Right atrium auricular region (tissue), 2 donors: ENCODE results near the gene NKTR. TPM values are rescaled to one million over a fixed set of nuclear protein-coding genes. Genes with fewer than 3 reads are reported as not detected.
"Not testable (repeated sequence)": the region's sequence is repeated elsewhere in the genome, so short reads cannot be mapped to it uniquely, and the experiment has no call there.

Experiments used
- DNase-seq: peaks from one replicate; pipeline ENCODE4 v3.0.0-alpha.2; 2019; ENCODE audit warnings: low spot score
- H3K27ac ChIP-seq, 2 donors: fragments of 200-600 bp; sonication (generic); 1 replicate in 1 of 2; 2 replicates in 1 of 2; pipeline ENCODE4 v1.5.1; 2016 to 2019
- H3K27me3 ChIP-seq, 2 donors: fragments of 200-600 bp; sonication (generic); one replicate each; pipeline versions ENCODE4 v1.5.1 to v1.6.0; 2017 to 2019
- H3K36me3 ChIP-seq: fragments of 200-600 bp; sonication (generic); one replicate; pipeline ENCODE4 v1.5.1; 2016
- H3K4me1 ChIP-seq, 2 donors: fragments of 200-600 bp; sonication (generic); one replicate each; pipeline versions ENCODE4 v1.5.1 to v1.6.0; 2017 to 2019
- H3K4me3 ChIP-seq, 2 donors: fragments of 200-600 bp; sonication (generic); 1 replicate in 1 of 2; 2 replicates in 1 of 2; pipeline ENCODE4 v1.5.1; 2017 to 2019; ENCODE audit warnings: mild to moderate bottlenecking in 1 of 2, moderate library complexity in 1 of 2
- H3K9me3 ChIP-seq, 2 donors: fragments of 200-600 bp; sonication (generic); one replicate each; pipeline ENCODE4 v1.5.1; 2019
- CTCF ChIP-seq, 2 donors: fragments of 200-600 bp; sonication (generic); IDR thresholded peaks; one replicate each; pipeline ENCODE4 v1.5.1; 2019; ENCODE audit warnings: antibody characterized with exemption in 2 of 2
- total RNA-seq, 2 donors: library from RNA; depleted of rRNA; stranded (reverse); fragments of >200 nt; gene quantifications; one replicate each; pipeline ENCODE4 v1.1.0, GENCODE V29; 2016

NKTR gene
- total RNA-seq: 10 to 100 TPM; 14.1 to 20.4 TPM

- no peaks in the 10 kb centered on the region for H3K27me3 ChIP-seq
- DNase-seq: peak; percentile 96
- peaks cover 0 to 7% of the 10 kb centered on the region in 2 donors for H3K9me3 ChIP-seq
- no peaks in the 10 kb centered on the region for H3K36me3 ChIP-seq
- H3K4me3 ChIP-seq: peak within 1 kb of the TSS; percentile 64 to 96
- peak in 1 of 2 donors; percentile 23 for TF ChIP-seq CTCF (IDR thresholded peaks at IDR 0.05)
- H3K27ac ChIP-seq: peak within 1 kb of the TSS; percentile 98 to 99
- peaks cover 0 to 24% of the 10 kb centered on the region in 2 donors for H3K4me1 ChIP-seq
These were observed at the start of gene NKTR for GRCh38 chr3:42600111-42600957. Gene NKTR (plus strand): TSS chr3:42600686. CDS start chr3:42601007, 321 bp downstream.

- H3K27me3 ChIP-seq: no peaks in the 10 kb centered on the region
- no peak for TF ChIP-seq CTCF (IDR thresholded peaks at IDR 0.05)
- H3K27ac ChIP-seq: no peak overlapping the region
- H3K4me1 ChIP-seq: peaks cover 0 to under 1% of the 10 kb centered on the region in 2 donors
- DNase-seq: no peak
- peaks cover 63% of the 10 kb centered on the region for H3K36me3 ChIP-seq
- H3K4me3 ChIP-seq: no peak overlapping the region
- no peaks in the 10 kb centered on the region for H3K9me3 ChIP-seq
These were observed 47.7 kb upstream of the NKTR start for GRCh38 chr3:42552830-42553229.

- peaks cover 74% of the 10 kb centered on the region for H3K36me3 ChIP-seq
- H3K9me3 ChIP-seq: no peaks in the 10 kb centered on the region
- TF ChIP-seq CTCF (IDR thresholded peaks at IDR 0.05): no peak
- H3K27me3 ChIP-seq: no peaks in the 10 kb centered on the region
- no peaks in the 10 kb centered on the region for H3K4me1 ChIP-seq
- no peak overlapping the region for H3K27ac ChIP-seq
- H3K4me3 ChIP-seq: no peak overlapping the region
- no peak for DNase-seq
These were observed 44.3 kb upstream of the NKTR start for GRCh38 chr3:42556089-42556632.

- not testable (repeated sequence) for H3K27ac ChIP-seq, H3K9me3 ChIP-seq, H3K4me3 ChIP-seq, DNase-seq, H3K4me1 ChIP-seq, H3K27me3 ChIP-seq
- H3K36me3 ChIP-seq: peaks cover 79% of the 10 kb centered on the region
These were observed 43.7 kb upstream of the NKTR start for GRCh38 chr3:42556817-42557216.

GRCh38 chr3:42557854-42558253, 42.6 kb upstream of the NKTR start:
- Histone ChIP-seq H3K27me3 (no peaks in the 10 kb centered on the region), H3K4me3 (no peak overlapping the region), H3K27ac (no peak overlapping the region), H3K9me3 (no peaks in the 10 kb centered on the region), H3K36me3 (peaks cover 85% of the 10 kb centered on the region), H3K4me1 (no peaks in the 10 kb centered on the region)
- DNase-seq: no peak
- peak in 1 of 2 donors; percentile 31 for TF ChIP-seq CTCF (IDR thresholded peaks at IDR 0.05)

GRCh38 chr3:42562047-42562907, 38.2 kb upstream of the NKTR start:
- Histone ChIP-seq H3K36me3 (peaks cover 70% of the 10 kb centered on the region), H3K27ac (no peak overlapping the region), H3K4me1 (no peaks in the 10 kb centered on the region)

More at GRCh38 chr3:42562047-42562907, 38.2 kb upstream of the NKTR start:
- no peak for TF ChIP-seq CTCF (IDR thresholded peaks at IDR 0.05)
- H3K9me3 ChIP-seq: no peaks in the 10 kb centered on the region
- no peak for DNase-seq
- H3K4me3 ChIP-seq: no peak overlapping the region
- no peaks in the 10 kb centered on the region for H3K27me3 ChIP-seq
